ENCODE data around the gene FAM124A.

GRCh38 chr13:51329606-51330005 lies 107.4 kb downstream of the FAM124A start:
- TF ChIP-seq CTCF (IDR thresholded peaks at IDR 0.05) (no peak), EP300 (IDR thresholded peaks at IDR 0.05; ENCODE audit: low read depth) (no peak)

Data from transverse colon (tissue), 3 donors.